Cardiac muscle cell (in vitro differentiated cells and primary cell): ENCODE measurements around the gene MAGEB6B. TPM values are rescaled to one million over a fixed set of nuclear protein-coding genes. Genes with fewer than 3 reads are reported as not detected.
A peak's percentile ranks its signal among the peaks of the same experiment; 100 is the strongest.
"Not testable (repeated sequence)": the region's sequence is repeated elsewhere in the genome, so short reads cannot be mapped to it uniquely, and the experiment has no call there.

ENCODE experiments used
- DNase-seq, 2 donors: peaks; one replicate each; pipeline versions ENCODE4 v3.0.0 to v3.0.0-alpha.2; 2010 to 2017; ENCODE audit warnings: low read depth in 1 of 2, low spot score in 1 of 2
- H3K27ac ChIP-seq: fragments of 200-600 bp; sonication (generic); 2 replicates; pipeline ENCODE4 v1.5.1; 2016
- H3K27me3 ChIP-seq: fragments of 200-600 bp; sonication (generic); 2 replicates; pipeline ENCODE4 v1.6.0; 2016; ENCODE audit warnings: control low read depth
- H3K36me3 ChIP-seq: fragments of 200-600 bp; sonication (generic); 2 replicates; pipeline ENCODE4 v1.5.1; 2016; ENCODE audit warnings: control low read depth
- H3K4me1 ChIP-seq: fragments of 200-600 bp; sonication (generic); 2 replicates; pipeline ENCODE4 v1.8.1; 2017; ENCODE audit warnings: low read depth, mild to moderate bottlenecking, mixed run types
- H3K4me3 ChIP-seq: fragments of 200-600 bp; sonication (generic); 2 replicates; pipeline ENCODE4 v1.5.1; 2016; ENCODE audit warnings: mild to moderate bottlenecking
- H3K9me3 ChIP-seq: fragments of 200-600 bp; sonication (generic); 2 replicates; pipeline ENCODE4 v1.5.1; 2017; ENCODE audit warnings: low read depth, mild to moderate bottlenecking, control low read depth
- CTCF ChIP-seq: IDR thresholded peaks from 2 replicates; pipeline ENCODE4 v1.5.1; 2012; ENCODE audit warnings: low read depth, mild to moderate bottlenecking, low read length
- polyA plus RNA-seq: library from polyadenylated mRNA; unstranded; fragments of >200 nt; fragmentation: Nextera tagmentation; extraction: Ambion mirVana; gene quantifications from 2 replicates; pipeline ENCODE4 v1.2.1, GENCODE V29; 2016
- total RNA-seq: library from RNA; depleted of rRNA; stranded (reverse); fragments of >200 nt; gene quantifications from 2 replicates; pipeline ENCODE4 v1.2.3, GENCODE V29; 2016

Gene MAGEB6B
- not detected in 2 replicates for total RNA-seq
- polyA plus RNA-seq = not detected in 2 replicates

GRCh38 chrX:26160301-26160700 is at the start of gene MAGEB6B:
TSS of gene MAGEB6B (plus strand) at chrX:26160601. CDS start at chrX:26160601, 0 bp downstream.
- Histone ChIP-seq H3K4me3 (no peak within 1 kb of the TSS), H3K27me3 (no peaks in the 10 kb centered on the region), H3K4me1 (no peaks in the 10 kb centered on the region), H3K27ac (no peak within 1 kb of the TSS), H3K9me3 (no peaks in the 10 kb centered on the region), H3K36me3 (no peaks in the 10 kb centered on the region)
- no peak for DNase-seq
- no peak for TF ChIP-seq CTCF

GRCh38 chrX:26138274-26138673 is 22.1 kb upstream of the MAGEB6B start, which contains the start of gene MAGEB18:
TSS of gene MAGEB18 (plus strand) at chrX:26138343. CDS start at chrX:26138986, 643 bp downstream.
- no peak for TF ChIP-seq CTCF
- no peaks in the 10 kb centered on the region for H3K9me3 ChIP-seq
- no peaks in the 10 kb centered on the region for H3K4me1 ChIP-seq
- H3K27ac ChIP-seq = no peak within 1 kb of the TSS
- H3K4me3 ChIP-seq = no peak within 1 kb of the TSS
- no peaks in the 10 kb centered on the region for H3K27me3 ChIP-seq
- H3K36me3 ChIP-seq = no peaks in the 10 kb centered on the region
- no peak for DNase-seq

GRCh38 chrX:26146024-26146423 is 14.4 kb upstream of the MAGEB6B start:
- no peaks in the 10 kb centered on the region for H3K27me3 ChIP-seq
- H3K9me3 ChIP-seq = no peaks in the 10 kb centered on the region
- no peak for TF ChIP-seq CTCF
- H3K4me3 ChIP-seq = no peak overlapping the region
- H3K4me1 ChIP-seq = no peaks in the 10 kb centered on the region
- peak in 1 of 2 donors; percentile 0 for DNase-seq
- H3K36me3 ChIP-seq = no peaks in the 10 kb centered on the region
- no peak overlapping the region for H3K27ac ChIP-seq

GRCh38 chrX:26192204-26192603 is 31.8 kb downstream of the MAGEB6B start, which contains the start of gene MAGEB6:
TSS of gene MAGEB6 (plus strand) at chrX:26192440. CDS start at chrX:26193847, 1,407 bp downstream.
- Histone ChIP-seq H3K27ac (no peak within 1 kb of the TSS), H3K4me1 (no peaks in the 10 kb centered on the region), H3K4me3 (no peak within 1 kb of the TSS), H3K27me3 (no peaks in the 10 kb centered on the region), H3K9me3 (no peaks in the 10 kb centered on the region), H3K36me3 (no peaks in the 10 kb centered on the region)
- no peak for DNase-seq
- no peak for TF ChIP-seq CTCF

GRCh38 chrX:26203561-26203960 is 43.2 kb downstream of the MAGEB6B start:
- no peak overlapping the region for H3K27ac ChIP-seq
- H3K36me3 ChIP-seq = no peaks in the 10 kb centered on the region
- DNase-seq = no peak
- H3K9me3 ChIP-seq = no peaks in the 10 kb centered on the region
- no peak for TF ChIP-seq CTCF
- H3K4me3 ChIP-seq = no peak overlapping the region
- H3K4me1 ChIP-seq = no peaks in the 10 kb centered on the region
- no peaks in the 10 kb centered on the region for H3K27me3 ChIP-seq

- not testable (repeated sequence) for H3K4me1 ChIP-seq, H3K9me3 ChIP-seq, H3K36me3 ChIP-seq, H3K27me3 ChIP-seq, DNase-seq, H3K27ac ChIP-seq, H3K4me3 ChIP-seq
Measured at GRCh38 chrX:26204717-26205116, 44.3 kb downstream of the MAGEB6B start.
